ENCODE data around the gene INTS1. TPM values are rescaled to one million over a fixed set of nuclear protein-coding genes. Genes with fewer than 3 reads are reported as not detected.

Gene INTS1
- total and polyA plus RNA-seq, 2 of the 4 experiments (the other 2 are of a cell fraction): 9.3 to 40.1 TPM

DNA sequence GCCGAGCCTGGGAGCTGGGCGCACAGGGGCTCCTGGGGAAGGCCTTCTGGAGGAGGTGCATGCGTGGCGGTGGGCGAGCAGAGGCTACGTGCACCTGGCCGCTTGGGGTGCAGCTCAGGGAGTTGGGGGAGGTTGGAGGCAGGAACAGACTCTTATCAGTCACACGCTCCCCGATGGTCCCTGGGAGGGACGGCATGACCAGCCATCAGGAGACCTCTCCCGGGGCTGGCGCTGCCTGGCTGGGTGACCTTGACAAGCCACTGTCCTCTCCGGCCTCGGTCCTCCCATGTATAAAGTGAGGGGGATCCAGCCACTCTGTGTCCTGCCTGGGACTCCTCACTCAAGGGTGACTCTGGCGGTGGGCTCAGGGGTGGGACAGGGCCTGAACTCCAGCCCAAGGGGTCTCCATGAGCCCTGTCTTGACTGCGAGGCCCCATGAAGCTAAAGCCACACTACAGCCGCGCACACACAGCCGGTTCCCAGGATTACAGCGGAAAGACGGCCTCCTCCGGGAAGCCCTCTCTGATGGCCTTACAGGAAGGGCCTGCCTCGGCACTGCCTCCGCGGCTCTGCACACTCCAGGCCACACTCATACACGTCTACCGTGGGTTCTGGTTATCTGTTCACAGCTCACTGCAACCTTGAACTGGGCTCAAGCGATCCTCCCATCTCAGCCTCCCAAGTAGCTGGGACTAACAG, 49.5 kb upstream of the INTS1 start:
- Histone ChIP-seq H2BK15ac (ENCODE audit: low read depth, low read length) (peak overlapping the region; percentile 62; the same call in 1 of the 3 replicates), H2AK9ac (replicated peaks; ENCODE audit: low read depth, low read length, poor library complexity) (no peak overlapping the region), H2AK5ac (ENCODE audit: low read depth, low read length) (no peak overlapping the region; the same call in 1 of the 2 replicates), H3K4me2 (ENCODE audit: low read depth, low read length) (no peak overlapping the region), H3K9me3 (ENCODE audit: control insufficient read depth, insufficient read depth, low read length) (no peaks in the 10 kb centered on the region), H3K9me1 (ENCODE audit: insufficient read depth, low read length) (peaks cover 11% of the 10 kb centered on the region), H2BK20ac (ENCODE audit: low read depth, low read length) (no peak overlapping the region), H3K56ac (ENCODE audit: extremely low read depth, insufficient read depth, low read length) (no peak overlapping the region), H3K27ac (ENCODE audit: insufficient read depth, low read length) (no peak overlapping the region), H3K27me3 (ENCODE audit: control insufficient read depth, insufficient read depth, low read length) (no peaks in the 10 kb centered on the region), H3K4me3 (ENCODE audit: insufficient read depth, low read depth, low read length) (no peak overlapping the region), H4K91ac (ENCODE audit: insufficient read depth, low read depth, low read length) (no peak overlapping the region), H3K14ac (replicated peaks; ENCODE audit: low read depth, low read length) (no peak overlapping the region), H2BK5ac (ENCODE audit: low read depth, low read length, poor library complexity, severe bottlenecking) (no peak overlapping the region), H2AFZ (replicated peaks; ENCODE audit: low read length, poor library complexity) (no peak overlapping the region), H4K8ac (ENCODE audit: low read depth in 2 of 2, low read length in 2 of 2) (no peak overlapping the region), H3K23ac (ENCODE audit: low read depth, low read length) (no peak overlapping the region), H3K9ac (ENCODE audit: low read depth, low read length) (no peak overlapping the region), H4K5ac (ENCODE audit: low read depth, low read length) (no peak overlapping the region), H3K79me1 (ENCODE audit: low read depth in 1 of 2, low read length in 2 of 2) (peaks cover 0 to 14% of the 10 kb centered on the region in 2 experiments; a peak in 1 of 4 replicates), H4K20me1 (ENCODE audit: insufficient read depth, low read length) (no peaks in the 10 kb centered on the region), H3K4me1 (ENCODE audit: control insufficient read depth, insufficient read depth, low read length) (peaks cover 14% of the 10 kb centered on the region), H3K18ac (ENCODE audit: low read depth, low read length) (no peak overlapping the region), H2BK120ac (ENCODE audit: low read depth, low read length) (no peak overlapping the region), H3K4ac (ENCODE audit: low read depth, low read length) (0 out of 2 replicates have a peak overlapping the region, but pooled peaks have one; percentile 92), H3K36me3 (ENCODE audit: control insufficient read depth, insufficient read depth, low read length) (no peaks in the 10 kb centered on the region)
- DNase-seq (no peak), ATAC-seq (ENCODE audit: low read depth) (no peak)
- ChIA-PET CTCF (no interaction called here), POLR2A (ENCODE audit: unreplicated experiment) (no interaction called here)
- 89% methylated on average over 9 of the region's 28 CpGs; no CpG with 5 or more reads in 1 of the 2 experiments for WGBS, 2 experiments (ENCODE audit: extremely low coverage in 2 of 2, insufficient read length in 1 of 2)
- dilution Hi-C loops (cut with HindIII; ENCODE audit: low sequenced_read_pairs, unreplicated experiment) (no loop called here), in situ Hi-C loops (cut with MboI; ENCODE audit: low sequenced_read_pairs) (no loop called here), intact Hi-C loops (cut with micrococcal nuclease) (no loop called here)
- no TSS peak for BruUV-seq (replicated peaks)
- TF ChIP-seq MAZ (IDR thresholded peaks at IDR 0.05; ENCODE audit: borderline replicate concordance, low read depth, low read length) (no peak), CHD1 (IDR thresholded peaks at IDR 0.05; ENCODE audit: low read depth, low read length) (no peak), CTCF (conservative IDR thresholded peaks at IDR 0.05; ENCODE audit: low read depth, low read length) (no peak), MXI1 (IDR thresholded peaks at IDR 0.05; ENCODE audit: borderline replicate concordance, low read depth, low read length) (no peak), USF2 (IDR thresholded peaks at IDR 0.05; ENCODE audit: low read depth, low read length) (no peak), CEBPB (IDR thresholded peaks at IDR 0.05; ENCODE audit: low read depth, low read length) (no peak), BHLHE40 (IDR thresholded peaks at IDR 0.05; ENCODE audit: low read depth, low read length) (no peak), RAD21 (IDR thresholded peaks at IDR 0.05; ENCODE audit: low read length) (no peak), SMC3 (IDR thresholded peaks at IDR 0.05; ENCODE audit: low read depth, low read length) (no peak), ELK1 (IDR thresholded peaks at IDR 0.05; ENCODE audit: borderline replicate concordance, low read depth, low read length) (no peak), FOS (IDR thresholded peaks at IDR 0.05; ENCODE audit: low read depth, low read length) (no peak)

Data from IMR-90 (cell line).